Stimulated activated CD4-positive, alpha-beta T cell treated with anti-CD3 and anti-CD28 coated beads, TNF-alpha, amount 100 ng/mL, for 1 hour (primary cell): Measurements from ENCODE around the gene KLF13.

Source experiments
- DNase-seq, 3 donors: peaks; one replicate each; pipeline ENCODE4 v3.0.0-alpha.2; 2020; ENCODE audit warnings: low read depth in 3 of 3, low spot score in 1 of 3

The KLF13 gene

GRCh38 chr15:31316135-31316795 lies 10.4 kb upstream of the KLF13 start:
- no peak for DNase-seq

GRCh38 chr15:31317017-31317416 lies 9.6 kb upstream of the KLF13 start:
- DNase-seq, result no peak

GRCh38 chr15:31317421-31318327 lies 9.0 kb upstream of the KLF13 start:
- DNase-seq, result no peak

GRCh38 chr15:31318429-31318828 lies 8.2 kb upstream of the KLF13 start:
- no peak for DNase-seq

GRCh38 chr15:31320022-31320421 lies 6.6 kb upstream of the KLF13 start:
- no peak for DNase-seq

GRCh38 chr15:31321418-31321817 lies 5.2 kb upstream of the KLF13 start:
- DNase-seq, result no peak

GRCh38 chr15:31322504-31322903 lies 4.1 kb upstream of the KLF13 start:
- DNase-seq, result no peak

- DNase-seq, result no peak
Observed at GRCh38 chr15:31323627-31324026, 3.0 kb upstream of the KLF13 start.

GRCh38 chr15:31324186-31324585 lies 2.4 kb upstream of the KLF13 start:
- DNase-seq, result no peak

GRCh38 chr15:31324806-31325594 lies 1.6 kb upstream of the KLF13 start:
- no peak for DNase-seq

- DNase-seq, result peak in 2 of 3 donors; percentile 26 to 35
Observed at GRCh38 chr15:31325595-31326155, 960 bp upstream of the KLF13 start.

- peak; percentile 42 to 63 (median 49) for DNase-seq
Observed at GRCh38 chr15:31326875-31327668, 437 bp downstream of the KLF13 start.

- peak; percentile 43 to 65 (median 60) for DNase-seq
Observed at GRCh38 chr15:31327669-31328427, 1.2 kb downstream of the KLF13 start.

GRCh38 chr15:31328428-31328968 lies 1.9 kb downstream of the KLF13 start:
- peak in 2 of 3 donors; percentile 42 to 76 for DNase-seq

- no peak for DNase-seq
Observed at GRCh38 chr15:31328969-31329639, 2.5 kb downstream of the KLF13 start.

- DNase-seq, result no peak
Observed at GRCh38 chr15:31329640-31330010, 3.0 kb downstream of the KLF13 start.

- DNase-seq, result no peak
Observed at GRCh38 chr15:31330111-31330785, 3.6 kb downstream of the KLF13 start.

- DNase-seq, result no peak
Observed at GRCh38 chr15:31330836-31331235, 4.2 kb downstream of the KLF13 start.
